Common myeloid progenitor, CD34-positive (primary cell): ENCODE measurements around the gene DISP1.

ENCODE experiments used
- CTCF ChIA-PET: fragments of 350-600 bp; sonication (Branson Sonifier 250); formaldehyde crosslinking; loops from one replicate; lab custom pipeline; 2021; ENCODE audit warnings: antibody characterized with exemption; lab: Charles Lee
- POLR2A ChIA-PET: fragments of 350-600 bp; sonication (Branson Sonifier 250); formaldehyde crosslinking; loops from one replicate; lab custom pipeline; 2021; ENCODE audit warnings: antibody characterized with exemption; lab: Charles Lee
- DNase-seq, 3 donors: peaks; one replicate each; pipeline versions ENCODE4 v3.0.0 to v3.0.0-alpha.2; 2013
- H3K27ac ChIP-seq, 2 experiments: 1 replicate in 1 of 2; 2 replicates in 1 of 2; pipeline ENCODE4 v1.7.0; 2013; ENCODE audit warnings: inconsistent platforms in 2 of 2, low read length in 2 of 2, mild to moderate bottlenecking in 2 of 2, low read depth in 1 of 2, moderate library complexity in 1 of 2; ENCODE audit not compliant: severe bottlenecking in 2 of 2, insufficient read depth in 1 of 2, poor library complexity in 1 of 2
- H3K27me3 ChIP-seq, 5 experiments: replicated peaks in 2 of 5; 1 replicate in 3 of 5; 2 replicates in 2 of 5; pipeline versions ENCODE4 v1.6.1 to v1.7.0; 2013; ENCODE audit warnings: low read length in 4 of 5, mild to moderate bottlenecking in 2 of 5, moderate library complexity in 2 of 5, inconsistent platforms in 1 of 5; ENCODE audit not compliant: insufficient read depth in 5 of 5, control insufficient read depth in 4 of 5
- H3K36me3 ChIP-seq, 4 experiments: 1 replicate in 2 of 4; 2 replicates in 2 of 4; pipeline versions ENCODE4 v1.6.1 to v1.7.0; 2013; ENCODE audit warnings: low read length in 3 of 4, control low read depth in 1 of 4, mild to moderate bottlenecking in 1 of 4; ENCODE audit not compliant: control insufficient read depth in 4 of 4, insufficient read depth in 4 of 4
- H3K4me1 ChIP-seq, 4 experiments: 1 replicate in 3 of 4; 2 replicates in 1 of 4; pipeline versions ENCODE4 v1.6.1 to v1.7.1; 2013; ENCODE audit warnings: low read length in 3 of 4, mild to moderate bottlenecking in 3 of 4, control low read depth in 1 of 4, inconsistent platforms in 1 of 4, moderate library complexity in 1 of 4; ENCODE audit not compliant: control insufficient read depth in 4 of 4, insufficient read depth in 4 of 4; ENCODE audit errors: control extremely low read depth in 1 of 4
- H3K4me3 ChIP-seq, 7 experiments: 1 replicate in 4 of 7; 2 replicates in 3 of 7; pipeline versions ENCODE4 v1.5.1 to v1.7.0; 2013; ENCODE audit warnings: mild to moderate bottlenecking in 7 of 7, low read length in 6 of 7, moderate library complexity in 6 of 7, inconsistent platforms in 2 of 7, low read depth in 2 of 7, control low read depth in 1 of 7; ENCODE audit not compliant: insufficient read depth in 4 of 7, control insufficient read depth in 1 of 7; ENCODE audit errors: extremely low read depth in 1 of 7
- H3K9me3 ChIP-seq, 5 experiments: 1 replicate in 4 of 5; 2 replicates in 1 of 5; pipeline versions ENCODE4 v1.6.1 to v1.7.1; 2013; ENCODE audit warnings: low read length in 4 of 5, mild to moderate bottlenecking in 2 of 5, inconsistent platforms in 1 of 5, low read depth in 1 of 5, moderate library complexity in 1 of 5; ENCODE audit not compliant: control insufficient read depth in 4 of 5, insufficient read depth in 2 of 5; ENCODE audit errors: control extremely low read depth in 1 of 5
- WGBS: methylation state at CpG from one replicate; pipeline ENCODE4 v1.1.5; 2013; ENCODE audit not compliant: insufficient coverage; 5-methylcytosine and 5-hydroxymethylcytosine counted together

The DISP1 gene

GRCh38 chr1:222772996-222773379 lies 41.9 kb upstream of the DISP1 start:
- Histone ChIP-seq H3K36me3 (no peaks in the 10 kb centered on the region), H3K4me3 (peak overlapping the region in 3 of 7 experiments; percentile 36 to 52 (median 48)), H3K9me3 (peaks cover 0 to 10% (median 6%) of the 10 kb centered on the region in 5 experiments), H3K27ac (peak overlapping the region; percentile 15 to 47), H3K27me3 (no peaks in the 10 kb centered on the region), H3K4me1 (peaks cover 9 to 26% (median 22%) of the 10 kb centered on the region in 4 experiments)
- ChIA-PET POLR2A (interaction anchor here (0.7 kb wide), 1 partner anchor 119 kb away, joined by 5 read pairs; no protein-coding TSS in a partner anchor), CTCF (interaction anchor here (1.1 to 2.3 kb wide), 7 partner anchors 14 to 317 kb away, joined by 3 to 5 read pairs (median 4); partner anchors contain the start of gene FAM177B)
- WGBS = 0% methylated on average over 3 of the region's 4 CpGs
- peak; percentile 82 to 97 (median 96) for DNase-seq

DNA sequence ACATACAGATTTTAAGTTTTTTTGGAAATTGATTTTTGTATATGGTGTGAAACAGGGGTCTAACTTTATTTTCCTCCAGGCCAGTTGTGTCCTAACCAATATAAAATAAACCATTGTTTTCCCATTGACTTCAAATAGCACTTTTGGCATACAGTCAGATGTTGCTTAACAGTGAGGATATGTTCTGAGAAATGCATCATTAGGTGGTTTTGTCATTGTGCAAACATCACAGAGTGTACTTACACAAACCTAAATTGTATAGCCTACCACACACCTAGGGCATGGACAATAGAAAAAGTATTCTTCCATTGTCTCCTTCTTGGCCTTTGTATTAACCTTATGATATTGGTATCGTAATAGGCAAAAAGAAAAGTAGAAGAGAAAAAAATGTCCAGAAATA lies 37.4 kb upstream of the DISP1 start:
- Histone ChIP-seq H3K4me3 (no peak overlapping the region), H3K4me1 (peaks cover 4 to 12% (median 8%) of the 10 kb centered on the region in 4 experiments), H3K9me3 (peaks cover 0 to 4% (median 2%) of the 10 kb centered on the region in 5 experiments), H3K36me3 (no peaks in the 10 kb centered on the region), H3K27ac (no peak overlapping the region), H3K27me3 (no peaks in the 10 kb centered on the region)
- POLR2A ChIA-PET = no interaction called here
- DNase-seq = no peak
- no CpG with 5 or more reads among the region's 1 CpG for WGBS
- CTCF ChIA-PET = interaction anchor here (0.6 kb wide), 1 partner anchor 36 kb away, joined by 3 read pairs; no protein-coding TSS in a partner anchor

DNA sequence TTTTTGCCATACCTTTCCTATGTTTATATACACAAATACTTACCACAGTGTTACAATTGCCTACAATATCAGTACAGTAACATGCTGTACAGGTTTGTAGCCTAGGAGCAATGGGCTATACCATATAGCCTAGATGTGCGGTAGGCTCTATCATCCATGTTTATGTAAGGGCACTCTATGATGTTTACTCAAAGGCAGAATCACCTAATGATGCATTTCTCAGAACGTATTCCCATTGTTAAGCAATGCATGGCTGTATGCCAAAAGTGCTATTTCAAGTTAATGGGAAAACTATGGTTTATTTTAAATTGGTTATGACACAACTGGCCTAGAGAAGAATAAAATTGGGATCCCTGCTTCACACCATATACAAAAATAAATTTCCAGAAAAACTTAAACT lies 36.9 kb upstream of the DISP1 start:
- no peak for DNase-seq
- Histone ChIP-seq H3K9me3 (peaks cover 0 to 4% (median 2%) of the 10 kb centered on the region in 5 experiments), H3K27ac (no peak overlapping the region), H3K4me3 (no peak overlapping the region), H3K4me1 (peaks cover 3 to 9% (median 6%) of the 10 kb centered on the region in 4 experiments), H3K27me3 (no peaks in the 10 kb centered on the region), H3K36me3 (no peaks in the 10 kb centered on the region)
- ChIA-PET POLR2A (no interaction called here), CTCF (no interaction called here)
- 100% methylated on average over 2 of the region's 2 CpGs for WGBS

DNA sequence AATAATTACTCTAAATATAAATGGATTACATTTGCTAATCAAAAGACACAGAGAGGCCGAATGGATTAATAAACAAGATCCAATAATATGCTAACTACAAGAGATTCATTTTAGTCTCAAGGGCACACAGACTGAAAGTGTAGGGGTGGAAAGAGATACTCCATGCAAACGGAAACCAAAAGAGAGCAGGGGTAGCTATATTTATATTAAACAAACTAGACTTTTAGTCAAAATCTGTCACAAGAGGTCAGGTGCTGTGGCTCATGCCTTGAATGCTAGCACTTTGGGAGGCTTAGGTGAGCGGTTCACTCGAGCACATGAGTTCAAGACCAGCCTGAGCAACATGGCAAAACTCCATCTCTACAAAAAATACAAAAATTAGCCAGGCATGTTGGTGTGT lies 33.6 kb upstream of the DISP1 start:
- Histone ChIP-seq H3K4me1 (peaks cover 0 to 13% (median 3%) of the 10 kb centered on the region in 4 experiments), H3K9me3 (peaks cover 0 to 4% (median 2%) of the 10 kb centered on the region in 5 experiments), H3K27me3 (no peaks in the 10 kb centered on the region), H3K27ac (no peak overlapping the region), H3K36me3 (no peaks in the 10 kb centered on the region), H3K4me3 (no peak overlapping the region)
- no peak for DNase-seq
- POLR2A ChIA-PET = no interaction called here
- CTCF ChIA-PET = no interaction called here
- no CpG with 5 or more reads among the region's 4 CpGs for WGBS

- Histone ChIP-seq H3K4me3 (no peak overlapping the region), H3K27me3 (no peaks in the 10 kb centered on the region), H3K36me3 (no peaks in the 10 kb centered on the region), H3K27ac (no peak overlapping the region), H3K9me3 (peaks cover 0 to 4% (median 2%) of the 10 kb centered on the region in 5 experiments), H3K4me1 (peaks cover 0 to 13% (median 3%) of the 10 kb centered on the region in 4 experiments)
- POLR2A ChIA-PET = no interaction called here
- no peak for DNase-seq
- CTCF ChIA-PET = interaction anchor here (0.6 to 1.4 kb wide), 3 partner anchors 10 to 69 kb away, joined by 3 read pairs; no protein-coding TSS in a partner anchor
These were observed 31.8 kb upstream of the DISP1 start for GRCh38 chr1:222783051-222783450.

DNA sequence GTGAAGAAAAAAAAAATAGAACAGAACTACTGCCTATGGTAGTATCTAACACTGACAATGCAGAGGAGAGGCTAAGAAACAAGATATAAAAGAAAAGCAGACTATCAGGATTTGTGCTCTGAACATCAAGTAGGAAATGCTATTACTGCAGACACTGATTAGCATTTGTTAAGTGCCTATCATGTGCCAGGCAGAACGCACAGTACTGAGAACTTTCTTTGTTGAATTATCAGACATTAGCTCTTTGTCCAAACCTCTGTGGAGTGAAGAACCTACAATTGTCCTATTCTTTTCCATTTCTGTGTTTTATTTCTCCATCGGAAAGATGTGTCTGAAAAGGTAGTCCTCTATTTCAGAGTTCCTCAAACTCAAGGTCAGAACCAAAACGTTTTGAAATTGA lies 30.5 kb upstream of the DISP1 start:
- Histone ChIP-seq H3K27ac (no peak overlapping the region), H3K27me3 (no peaks in the 10 kb centered on the region), H3K4me1 (peaks cover 0 to 13% (median 3%) of the 10 kb centered on the region in 4 experiments), H3K36me3 (no peaks in the 10 kb centered on the region), H3K4me3 (no peak overlapping the region), H3K9me3 (peaks cover 0 to 4% (median 2%) of the 10 kb centered on the region in 5 experiments)
- ChIA-PET CTCF (interaction anchor here (1.0 kb wide), 1 partner anchor 9 kb away, joined by 3 read pairs; no protein-coding TSS in a partner anchor), POLR2A (no interaction called here)
- DNase-seq = no peak
- WGBS = 56% methylated on average over 1 of the region's 3 CpGs

GRCh38 chr1:222784916-222785315 lies 29.9 kb upstream of the DISP1 start:
- CTCF ChIA-PET = no interaction called here
- no peaks in the 10 kb centered on the region for H3K36me3 ChIP-seq
- POLR2A ChIA-PET = no interaction called here

More at GRCh38 chr1:222784916-222785315, 29.9 kb upstream of the DISP1 start:
- Histone ChIP-seq H3K4me1 (peaks cover 0 to 13% (median 3%) of the 10 kb centered on the region in 4 experiments), H3K27me3 (no peaks in the 10 kb centered on the region), H3K9me3 (peaks cover 0 to 8% (median 3%) of the 10 kb centered on the region in 5 experiments), H3K27ac (no peak overlapping the region), H3K4me3 (no peak overlapping the region)
- DNase-seq = no peak
- 17% methylated on average over 2 of the region's 2 CpGs for WGBS
